G401.6 (cell line): Measurements from ENCODE around the gene CYP2W1.
"Not testable (repeated sequence)": the region's sequence is repeated elsewhere in the genome, so short reads cannot be mapped to it uniquely, and the experiment has no call there.

Experiments used
- FAIRE-seq: peaks from 2 replicates; lab custom pipeline; 2012; peaks lifted over from hg19 to GRCh38; lab: Jason Lieb, UNC

Gene CYP2W1

DNA sequence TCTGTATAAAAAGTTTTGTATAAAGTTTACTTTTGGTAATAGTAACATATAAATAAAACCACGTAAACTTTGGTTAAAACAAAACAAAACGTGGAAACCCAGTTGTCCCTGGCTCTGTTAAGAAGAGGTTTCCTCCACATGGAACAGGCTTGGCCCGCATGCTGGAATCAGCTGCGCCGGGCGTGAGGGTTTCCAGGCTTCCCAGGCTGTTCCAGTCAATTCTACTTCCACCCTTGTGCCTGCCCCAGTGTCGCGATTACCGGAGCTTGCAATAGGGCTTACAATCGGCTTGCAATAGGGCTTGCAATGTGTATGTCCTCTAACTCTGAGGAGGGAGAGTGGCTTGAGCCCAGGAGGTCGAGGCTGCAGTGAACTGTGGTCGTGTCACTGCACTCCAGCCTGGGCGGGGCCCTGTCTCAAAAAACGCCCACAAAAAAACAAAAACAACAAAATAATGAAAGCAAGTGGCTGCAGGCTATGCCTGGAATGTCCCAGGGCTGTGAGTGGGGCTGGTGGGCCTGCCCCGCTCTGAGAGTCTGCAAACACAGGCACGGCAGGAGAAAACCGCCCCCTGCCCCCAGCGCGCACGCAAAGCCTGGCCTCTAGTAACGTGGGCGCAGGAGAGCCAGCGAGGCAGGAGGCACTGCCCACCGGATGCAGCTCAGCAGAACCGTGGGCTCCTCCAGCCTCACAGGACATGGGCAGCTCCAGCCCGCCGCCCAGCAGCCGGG lies 16.3 kb downstream of the CYP2W1 start:
- peak; percentile 81 for FAIRE-seq

DNA sequence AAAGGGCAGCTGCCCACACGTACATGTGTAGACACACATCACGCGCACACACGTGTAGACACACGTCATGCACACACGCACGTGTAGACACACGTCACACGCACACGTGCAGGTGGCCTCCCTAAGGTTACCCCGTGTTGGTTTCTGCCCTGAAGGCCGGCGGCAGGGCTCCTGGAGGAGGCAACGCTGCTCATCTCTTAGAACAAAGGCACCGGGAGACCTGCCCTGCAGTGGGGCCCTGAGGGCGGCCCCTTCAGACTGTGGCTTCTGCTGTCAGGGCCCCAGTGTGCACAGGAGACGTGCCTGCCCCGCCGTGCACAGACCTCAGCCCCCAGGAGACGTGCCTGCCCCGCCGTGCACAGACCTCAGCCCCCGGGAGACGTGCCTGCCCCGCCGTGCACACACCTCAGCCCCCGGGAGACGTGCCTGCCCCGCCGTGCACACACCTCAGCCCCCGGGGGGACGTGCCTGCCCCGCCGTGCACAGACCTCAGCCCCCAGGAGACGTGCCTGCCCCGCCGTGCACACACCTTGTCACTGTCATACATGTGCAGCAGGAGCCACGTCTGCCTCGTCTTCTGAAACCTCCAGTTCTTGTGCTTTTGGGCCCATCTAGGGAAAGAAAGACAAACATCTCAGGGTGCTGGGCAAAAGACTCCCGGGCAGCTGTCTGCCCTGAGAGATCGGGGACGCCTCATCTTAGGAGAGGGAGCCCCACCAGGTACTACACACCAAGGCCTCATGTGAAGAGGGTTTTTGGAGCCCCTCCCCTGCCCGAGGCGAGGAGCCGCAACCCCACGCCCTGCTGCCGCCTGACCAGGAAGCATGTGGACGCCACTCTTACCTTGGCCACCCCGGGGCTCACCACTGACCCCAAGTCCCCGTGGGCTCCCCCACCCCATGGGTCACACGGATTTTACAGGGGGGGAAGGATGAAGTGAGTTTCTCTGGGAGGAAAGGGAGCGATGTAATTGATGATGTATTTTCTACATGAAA lies 17.3 kb downstream of the CYP2W1 start:
- no peak for FAIRE-seq

DNA sequence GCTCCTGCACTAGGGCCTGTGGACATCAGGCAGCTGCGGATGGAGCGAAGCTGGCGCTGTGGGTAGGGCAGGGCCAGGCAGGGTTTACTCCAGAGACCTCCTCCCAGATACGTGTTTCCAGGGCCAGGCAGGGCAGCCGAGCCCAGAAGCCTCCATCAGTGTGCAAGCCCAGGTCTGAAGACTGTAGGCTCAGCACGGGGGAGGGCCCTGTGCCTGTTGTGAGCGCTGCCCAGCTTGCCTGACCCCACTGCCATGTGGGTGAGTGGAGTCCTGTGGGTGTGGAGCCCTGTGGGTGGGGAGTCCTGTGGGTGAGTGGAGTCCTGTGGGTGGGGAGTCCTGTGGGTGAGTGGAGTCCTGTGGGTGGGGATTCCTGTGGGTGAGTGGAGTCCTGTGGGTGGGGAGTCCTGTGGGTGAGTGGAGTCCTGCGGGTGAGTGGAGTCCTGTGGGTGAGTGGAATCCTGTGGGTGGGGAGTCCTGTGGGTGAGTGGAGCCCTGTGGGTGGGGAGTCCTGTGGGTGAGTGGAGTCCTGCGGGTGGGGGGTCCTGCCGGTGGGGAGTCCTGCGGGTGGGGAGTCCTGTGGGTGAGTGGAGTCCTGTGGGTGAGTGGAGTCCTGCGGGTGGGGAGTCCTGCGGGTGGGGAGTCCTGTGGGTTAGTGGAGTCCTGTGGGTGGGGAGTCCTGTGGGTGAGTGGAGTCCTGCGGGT lies 18.2 kb downstream of the CYP2W1 start:
- FAIRE-seq, result peak; percentile 90

DNA sequence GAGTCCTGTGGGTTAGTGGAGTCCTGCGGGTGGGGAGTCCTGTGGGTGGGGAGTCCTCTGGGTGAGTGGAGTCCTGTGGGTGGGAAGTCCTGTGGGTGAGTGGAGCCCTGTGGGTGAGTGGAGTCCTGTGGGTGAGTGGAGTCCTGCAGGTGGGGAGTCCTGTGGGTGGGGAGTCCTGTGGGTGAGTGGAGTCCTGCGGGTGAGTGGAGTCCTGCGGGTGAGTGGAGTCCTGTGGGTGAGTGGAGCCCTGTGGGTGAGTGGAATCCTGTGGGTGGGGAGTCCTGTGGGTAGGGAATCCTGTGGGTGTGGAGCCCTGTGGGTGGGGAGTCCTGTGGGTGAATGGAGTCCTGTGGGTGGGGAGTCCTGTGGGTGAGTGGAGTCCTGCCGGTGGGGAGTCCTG lies 19.0 kb downstream of the CYP2W1 start:
- not testable (repeated sequence) for FAIRE-seq

DNA sequence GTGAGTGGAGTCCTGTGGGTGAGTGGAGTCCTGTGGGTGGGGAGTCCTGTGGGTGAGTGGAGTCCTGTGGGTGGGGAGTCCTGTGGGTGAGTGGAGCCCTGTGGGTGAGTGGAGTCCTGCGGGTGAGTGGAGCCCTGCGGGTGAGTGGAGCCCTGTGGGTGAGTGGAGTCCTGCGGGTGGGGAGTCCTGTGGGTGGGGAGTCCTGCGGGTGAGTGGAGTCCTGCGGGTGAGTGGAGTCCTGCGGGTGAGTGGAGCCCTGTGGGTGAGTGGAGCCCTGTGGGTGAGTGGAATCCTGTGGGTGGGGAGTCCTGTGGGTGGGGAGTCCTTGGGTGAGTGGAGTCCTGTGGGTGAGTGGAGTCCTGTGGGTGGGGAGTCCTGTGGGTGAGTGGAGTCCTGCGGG lies 19.5 kb downstream of the CYP2W1 start:
- not testable (repeated sequence) for FAIRE-seq

DNA sequence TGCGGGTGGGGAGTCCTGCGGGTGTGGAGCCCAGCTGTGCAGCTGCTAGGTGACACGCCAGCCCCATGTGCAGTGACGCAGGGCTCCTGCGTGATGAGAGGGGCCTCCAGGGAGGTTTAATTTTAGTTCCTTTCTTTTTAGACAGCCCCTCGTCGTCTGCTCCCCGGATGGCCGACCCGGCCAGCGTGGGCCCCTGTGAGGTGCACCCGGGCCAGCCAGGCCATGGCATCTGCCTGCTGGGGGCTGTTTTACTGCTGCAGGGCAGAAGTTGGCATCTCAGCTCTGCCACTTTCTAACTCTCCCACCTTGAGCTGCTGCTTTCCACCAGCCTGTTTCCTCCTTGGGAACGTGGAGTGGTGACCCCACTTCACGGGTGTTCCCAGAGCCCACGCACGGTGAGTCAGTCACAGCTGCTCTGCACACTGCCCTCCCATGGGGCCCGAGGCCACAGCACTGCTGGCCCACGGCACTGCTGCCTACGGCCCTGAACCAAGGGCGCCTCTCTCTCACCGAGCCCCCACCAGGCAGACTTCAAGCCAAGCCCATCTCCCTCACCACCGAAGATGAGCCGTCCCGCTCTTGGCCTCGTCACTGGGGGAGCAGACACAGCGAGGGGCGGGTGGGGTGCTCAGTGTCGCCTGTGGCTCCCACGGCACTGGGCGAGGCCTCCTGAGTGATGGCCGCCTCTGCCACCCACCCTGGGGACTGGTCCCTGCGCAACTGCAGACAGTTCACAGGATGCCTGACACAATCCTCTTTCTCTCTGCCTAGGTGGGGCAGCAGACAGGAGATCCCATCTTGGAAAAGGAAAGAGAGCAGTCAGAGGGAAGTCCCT lies 21.3 kb downstream of the CYP2W1 start:
- no peak for FAIRE-seq

DNA sequence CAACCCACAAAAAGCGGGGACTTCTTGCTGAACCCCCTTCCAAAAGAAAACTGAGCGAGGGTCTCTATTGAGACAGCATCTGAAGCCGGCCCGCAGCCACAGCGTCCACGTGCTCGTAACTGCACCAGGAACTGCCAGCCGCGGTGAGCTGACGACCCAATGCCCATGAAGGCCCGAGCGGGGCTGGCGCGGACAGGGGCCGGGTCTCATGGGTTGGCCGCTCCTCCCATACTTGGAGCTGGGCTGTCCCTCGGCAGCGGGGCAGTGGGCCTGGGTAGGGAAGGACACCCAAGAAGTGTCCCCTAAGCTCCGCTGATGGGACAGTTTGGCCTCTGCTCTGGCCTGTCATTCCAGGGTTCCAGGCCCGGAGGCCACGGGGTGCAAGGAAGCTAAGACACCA lies 22.3 kb downstream of the CYP2W1 start:
- FAIRE-seq, result no peak

DNA sequence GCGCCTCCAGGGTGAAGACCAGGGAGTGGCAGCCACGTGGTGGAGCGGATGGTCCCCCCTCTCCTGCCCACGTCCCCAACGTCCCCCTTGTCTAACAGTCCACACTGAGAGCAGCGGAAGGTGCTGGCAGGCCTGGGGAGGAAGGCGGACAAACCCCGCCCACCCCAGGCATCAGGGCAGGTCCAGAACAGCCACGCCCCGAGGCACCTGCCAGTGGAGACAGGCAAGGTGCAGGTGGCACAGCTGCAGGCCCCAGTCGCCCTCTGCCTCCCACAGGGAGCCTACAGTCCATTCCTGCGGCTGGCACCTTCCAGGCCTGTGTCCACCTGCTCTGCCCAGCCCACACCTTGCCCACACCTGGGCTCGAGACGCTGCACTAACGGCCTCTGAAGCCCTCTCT lies 24.9 kb downstream of the CYP2W1 start:
- FAIRE-seq, result no peak

DNA sequence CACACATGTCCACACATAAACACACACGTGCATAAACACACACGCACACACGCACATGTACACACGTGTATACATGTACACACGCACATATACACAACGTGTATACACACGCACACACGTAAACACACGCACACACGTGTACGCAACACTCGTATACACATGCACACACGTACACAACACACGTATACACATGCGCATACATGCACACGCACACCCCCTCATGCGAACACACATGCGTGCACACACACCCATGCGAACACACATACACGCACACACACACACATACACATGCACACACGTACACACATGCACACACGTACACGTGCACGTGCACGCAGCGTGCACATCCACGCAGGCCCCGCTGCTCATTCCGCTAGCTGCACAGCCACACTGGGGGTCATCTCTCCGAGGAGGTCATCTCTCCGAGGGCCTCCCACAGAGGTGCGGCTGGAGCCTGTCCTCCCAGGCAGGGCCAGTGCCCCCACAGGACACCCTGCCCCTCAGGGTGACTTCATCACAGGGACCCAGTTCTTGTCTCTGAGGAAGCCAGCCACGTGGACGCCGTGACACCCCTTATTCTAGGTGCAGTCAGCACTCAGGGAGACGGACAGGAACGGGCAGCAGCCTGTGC lies 25.9 kb downstream of the CYP2W1 start:
- no peak for FAIRE-seq

DNA sequence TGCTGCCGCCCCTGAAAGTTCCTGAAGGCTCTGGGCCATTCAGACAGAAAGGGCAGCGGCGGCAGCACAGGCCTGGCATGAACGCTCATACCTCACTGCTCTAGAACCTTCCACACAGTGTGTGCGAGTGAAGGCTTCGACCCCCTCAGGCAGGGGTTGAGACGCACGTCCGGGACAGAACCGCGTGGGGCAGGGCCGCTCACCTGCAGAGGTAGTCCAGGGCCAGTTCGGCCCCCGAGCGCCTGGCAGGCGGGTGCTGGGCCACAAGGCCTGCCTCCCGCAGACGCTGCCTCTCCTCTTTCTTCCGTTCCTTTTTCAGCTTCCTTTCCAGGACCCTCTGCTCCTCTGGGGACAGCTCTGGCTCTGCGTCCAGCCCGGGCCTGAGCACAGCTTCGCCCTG lies 26.8 kb downstream of the CYP2W1 start:
- no peak for FAIRE-seq

DNA sequence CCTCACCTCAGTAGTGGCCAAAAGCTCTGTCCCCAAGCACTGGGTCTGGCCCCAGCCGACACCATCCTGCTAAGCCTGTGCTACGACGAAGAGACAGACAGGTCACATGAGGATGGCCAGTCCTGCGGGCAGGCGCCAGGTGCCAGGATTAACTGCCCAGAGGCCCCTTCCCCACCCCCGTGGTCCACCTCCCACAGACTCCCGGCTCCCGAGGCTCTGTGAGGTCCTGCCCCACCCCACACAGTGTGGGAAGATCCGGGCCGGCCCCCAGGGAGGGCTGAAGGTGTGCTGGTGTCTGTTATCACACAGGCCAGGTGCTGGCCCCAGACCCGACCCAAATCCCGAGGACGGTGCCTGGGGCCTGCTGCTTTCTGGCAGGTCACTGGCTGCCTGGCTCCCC lies 27.2 kb downstream of the CYP2W1 start:
- FAIRE-seq, result no peak

DNA sequence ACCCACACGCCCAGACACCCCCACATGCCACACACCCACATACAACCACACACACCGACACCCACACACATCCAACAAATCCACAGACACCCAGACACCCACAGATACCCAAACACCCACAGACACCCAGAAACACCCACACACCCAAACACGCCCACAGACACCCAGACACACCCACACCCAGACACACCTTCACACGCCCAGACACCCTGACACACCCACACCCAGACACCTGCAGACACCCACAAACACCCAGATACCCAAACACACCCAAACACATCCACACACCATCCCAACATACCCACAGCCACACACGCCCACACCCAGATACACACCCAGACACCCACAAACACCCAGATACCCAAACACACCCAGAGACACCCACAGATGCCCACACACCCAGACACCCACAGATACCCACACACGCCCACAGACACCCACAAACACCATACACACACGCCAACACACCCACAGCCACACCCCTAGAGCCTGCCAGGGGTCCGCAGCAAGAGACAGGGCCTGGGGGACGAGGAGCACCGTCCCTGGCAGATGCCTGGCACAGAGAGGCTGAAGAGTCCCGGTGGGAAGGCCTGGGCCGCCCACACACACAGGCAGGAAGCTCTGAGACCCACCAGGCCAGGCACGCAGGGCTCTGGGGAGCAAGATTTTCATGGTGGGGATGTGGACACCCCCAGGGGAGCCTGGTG lies 28.5 kb downstream of the CYP2W1 start:
- no peak for FAIRE-seq

DNA sequence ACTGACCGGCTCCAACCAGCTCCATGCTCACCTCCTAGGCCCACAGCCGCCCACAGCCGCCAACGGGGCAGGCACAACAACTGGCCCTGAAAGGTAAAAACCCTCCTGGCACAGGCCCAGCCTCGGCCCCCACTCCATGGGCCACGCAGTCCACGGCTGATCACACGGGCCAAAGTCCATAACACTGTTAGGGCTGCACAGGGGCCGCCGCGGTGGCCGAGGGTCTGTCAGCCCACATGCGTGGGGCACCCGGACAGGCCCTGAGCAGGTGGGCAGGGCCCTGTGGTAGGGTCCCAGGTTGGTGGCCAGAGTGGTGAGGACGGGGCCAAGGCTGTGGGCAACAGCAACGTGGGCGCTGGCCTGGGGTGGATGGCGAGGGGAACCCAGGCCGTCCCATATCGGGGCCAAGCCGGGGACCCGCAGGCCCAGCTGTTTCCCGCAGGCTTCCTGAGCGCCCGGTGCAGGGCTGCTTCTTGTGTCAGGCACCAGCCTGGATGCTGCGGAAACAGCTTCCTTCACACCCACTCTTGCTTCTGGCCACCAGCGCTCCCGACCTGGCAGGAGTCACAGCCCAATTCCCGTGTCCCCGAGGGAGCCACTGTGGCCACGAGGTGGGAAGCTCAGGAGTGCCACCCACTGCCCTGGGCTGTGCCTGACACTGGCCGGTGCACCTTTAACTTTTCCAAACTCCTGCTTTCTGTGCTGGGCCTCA lies 29.2 kb downstream of the CYP2W1 start:
- no peak for FAIRE-seq

DNA sequence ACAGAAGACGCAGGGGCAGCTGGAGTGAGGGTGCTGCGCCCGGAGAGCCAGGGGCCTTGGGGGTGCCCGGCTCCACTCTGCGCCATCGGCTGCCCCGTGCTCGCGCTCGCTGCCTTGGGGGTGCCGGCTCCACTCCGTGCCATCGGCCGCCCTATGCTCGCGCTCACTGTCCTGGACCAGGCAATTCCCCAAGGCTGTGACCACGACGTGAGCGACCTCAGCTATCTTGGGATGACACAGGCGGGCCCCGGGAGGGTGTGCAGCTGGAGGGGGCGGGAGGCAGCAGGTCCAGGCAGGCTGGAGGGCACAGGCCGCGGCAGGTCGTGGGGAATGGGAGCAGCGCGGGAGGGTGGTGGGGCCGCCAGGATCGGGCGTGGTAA lies 29.7 kb downstream of the CYP2W1 start:
- FAIRE-seq, result no peak

DNA sequence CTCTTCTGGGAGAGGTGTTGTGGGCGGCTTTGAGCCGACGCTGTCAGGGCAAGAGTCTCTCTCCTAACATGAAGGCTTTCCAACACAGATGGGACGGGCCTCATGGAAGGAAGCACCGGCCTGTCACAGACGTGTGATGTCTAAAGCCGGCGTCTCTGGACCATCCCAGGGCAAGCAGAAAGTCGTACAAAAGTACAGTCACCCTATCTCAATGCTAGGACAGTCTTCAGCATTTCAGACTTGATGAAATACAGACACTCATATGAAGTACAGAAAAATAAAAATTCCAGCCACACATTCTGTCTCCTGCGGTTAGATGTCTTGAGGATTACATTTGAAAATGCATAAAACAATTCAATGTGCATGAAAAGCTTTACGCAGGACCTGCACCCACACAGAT lies 30.6 kb downstream of the CYP2W1 start:
- no peak for FAIRE-seq

DNA sequence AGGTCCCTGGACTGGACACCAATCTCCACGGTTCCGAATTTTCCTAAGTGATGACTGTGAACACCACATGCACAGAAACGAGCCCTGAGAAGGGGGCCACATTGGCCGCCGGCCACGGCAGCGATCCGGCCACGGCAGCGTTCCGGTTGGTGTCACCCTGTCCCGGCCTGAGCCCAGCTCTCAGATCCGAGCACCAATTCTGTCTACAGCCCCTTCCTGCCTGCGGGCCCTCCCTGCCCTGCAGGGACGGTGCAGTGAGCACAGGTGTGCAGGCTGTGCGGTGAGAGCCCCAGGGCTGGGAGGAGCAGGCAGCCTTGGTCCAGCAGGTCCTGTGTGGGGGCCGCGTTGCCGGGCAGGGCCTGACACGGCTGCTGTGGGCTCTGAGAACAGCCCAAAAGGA lies 31.7 kb downstream of the CYP2W1 start:
- FAIRE-seq, result no peak

DNA sequence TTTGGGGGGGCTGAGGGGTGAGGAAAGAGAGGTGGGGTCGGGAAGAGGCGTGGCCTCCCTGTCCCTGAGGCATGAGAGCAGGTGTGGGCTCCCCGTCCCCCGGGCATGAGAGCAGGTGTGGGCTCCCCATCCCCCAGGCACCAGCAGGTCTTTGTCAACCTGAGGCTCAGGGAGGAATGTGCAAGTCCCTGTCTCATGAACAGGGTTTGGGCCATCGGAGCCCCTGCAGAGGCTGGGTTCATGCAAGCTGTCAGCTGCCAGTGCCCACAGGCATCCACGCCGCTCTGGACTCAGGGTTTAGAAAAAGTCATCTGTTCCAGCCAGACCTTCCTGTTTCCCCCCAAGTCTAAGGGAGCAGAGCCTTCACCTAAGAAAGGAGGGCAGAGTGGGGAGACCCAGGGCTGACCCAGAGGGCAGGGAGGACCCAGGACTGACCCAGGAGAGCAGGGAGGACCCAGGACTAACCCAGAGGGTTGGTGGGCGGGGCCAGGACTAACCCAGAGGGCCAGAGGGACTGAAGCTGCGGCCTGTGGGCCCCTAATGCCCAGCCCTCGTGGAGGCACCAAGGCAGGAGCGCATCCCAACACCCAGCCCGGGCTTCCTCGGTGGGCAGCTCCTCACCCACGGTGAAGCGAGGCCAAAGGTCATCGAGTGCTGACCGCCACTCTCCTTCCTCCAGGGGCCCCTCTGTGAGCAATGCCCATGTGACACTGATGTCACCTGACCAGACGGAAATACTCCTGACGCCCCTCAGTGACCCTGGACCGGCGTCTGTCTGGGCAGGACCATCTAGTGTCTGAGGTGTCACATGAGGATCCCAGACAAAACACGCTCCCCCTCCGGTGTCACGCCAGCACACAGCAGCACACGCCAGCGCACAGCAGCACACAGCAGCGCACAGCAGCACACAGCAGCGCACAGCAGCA lies 32.5 kb downstream of the CYP2W1 start:
- no peak for FAIRE-seq

DNA sequence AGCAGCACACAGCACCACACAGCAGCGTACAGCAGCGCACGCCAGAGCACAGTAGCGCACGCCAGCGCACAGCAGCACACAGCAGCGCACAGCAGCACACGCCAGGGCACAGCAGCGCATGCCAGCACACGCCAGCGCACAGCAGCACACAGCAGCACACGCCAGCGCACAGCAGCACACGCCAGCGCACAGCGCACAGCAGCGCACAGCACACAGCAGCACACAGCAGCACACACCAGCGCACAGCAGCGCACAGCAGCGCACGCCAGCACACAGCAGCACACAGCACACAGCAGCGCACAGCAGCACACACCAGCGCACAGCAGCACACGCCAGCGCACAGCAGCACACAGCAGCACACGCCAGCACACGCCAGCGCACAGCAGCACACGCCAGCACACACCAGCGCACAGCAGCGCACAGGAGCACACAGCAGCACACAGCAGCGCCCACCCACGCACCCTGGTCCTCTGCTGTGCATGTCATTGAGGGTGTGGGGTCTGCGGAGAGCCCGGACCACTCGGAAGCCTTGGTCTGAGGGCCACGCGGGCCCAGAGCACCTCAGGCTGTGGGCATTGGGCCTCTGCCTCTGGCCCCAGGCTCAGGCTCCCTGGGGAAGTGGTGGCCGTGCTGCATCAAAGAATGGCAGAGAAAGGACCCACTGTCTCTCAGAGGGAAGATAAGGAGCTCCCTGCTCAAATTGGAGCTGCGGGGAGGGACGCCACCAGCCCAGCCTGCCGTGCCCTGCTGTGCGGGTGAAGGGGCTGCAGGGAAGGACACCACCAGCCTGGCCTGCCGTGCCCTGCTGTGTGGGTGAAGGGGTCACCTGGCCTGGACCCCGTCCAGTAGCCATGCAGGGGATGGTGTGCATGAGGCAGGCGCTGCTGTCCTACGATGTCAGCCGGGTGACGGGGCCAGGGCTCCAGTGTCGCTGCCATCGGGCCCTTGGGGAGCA lies 33.9 kb downstream of the CYP2W1 start:
- FAIRE-seq, result no peak
